B cell (primary cell): ENCODE results near the gene CDC42BPA. TPM values are rescaled to one million over a fixed set of nuclear protein-coding genes. Genes with fewer than 3 reads are reported as not detected.

Experiments used
- ATAC-seq: fragments of 200-7000 bp; cut with Tn5 transposase; one replicate; pipeline ENCODE4 v1.10.0; 2021; ENCODE audit warnings: low read depth, mild to moderate bottlenecking, moderate number of reproducible peaks, moderate library complexity
- CTCF ChIA-PET: fragments of 350-600 bp; sonication (Branson Sonifier 250); formaldehyde crosslinking; loops from one replicate; lab custom pipeline; 2021; ENCODE audit warnings: antibody characterized with exemption, inconsistent platforms; lab: Charles Lee
- POLR2A ChIA-PET: fragments of 350-600 bp; sonication (Branson Sonifier 250); formaldehyde crosslinking; loops from one replicate; lab custom pipeline; 2021; ENCODE audit warnings: antibody characterized with exemption; lab: Charles Lee
- DNase-seq: peaks from one replicate; pipeline ENCODE4 v3.0.0; 2013
- H2AFZ ChIP-seq: 2 replicates; pipeline ENCODE4 v1.6.1; 2012; ENCODE audit warnings: mild to moderate bottlenecking, low read depth, low read length; ENCODE audit not compliant: insufficient read depth, poor library complexity, severe bottlenecking
- H3K27ac ChIP-seq, 2 donors: 1 replicate in 1 of 2; 2 replicates in 1 of 2; pipeline ENCODE4 v1.5.1; 2012 to 2013; ENCODE audit warnings: low read length in 2 of 2, mild to moderate bottlenecking in 2 of 2, moderate library complexity in 1 of 2
- H3K27me3 ChIP-seq, 4 experiments: fragments of 200-600 bp in 1 of 4; sonication (generic) in 1 of 4; replicated peaks in 1 of 4; 1 replicate in 2 of 4; 2 replicates in 2 of 4; pipeline versions ENCODE4 v1.6.1 to v1.7.0; 2013 to 2016; ENCODE audit warnings: low read length in 3 of 4, mild to moderate bottlenecking in 2 of 4, mixed read lengths in 1 of 4, moderate library complexity in 1 of 4; ENCODE audit not compliant: insufficient read depth in 4 of 4, control insufficient read depth in 3 of 4; ENCODE audit errors: control extremely low read depth in 1 of 4
- H3K36me3 ChIP-seq, 2 experiments: replicated peaks in 1 of 2; 1 replicate in 1 of 2; 2 replicates in 1 of 2; pipeline versions ENCODE4 v1.6.1 to v1.7.1; 2013; ENCODE audit warnings: low read length in 1 of 2; ENCODE audit not compliant: insufficient read depth in 2 of 2, control insufficient read depth in 1 of 2; ENCODE audit errors: control extremely low read depth in 1 of 2, extremely low read depth in 1 of 2
- H3K4me1 ChIP-seq, 2 donors: fragments of 200-600 bp in 1 of 2; sonication (generic) in 1 of 2; 1 replicate in 1 of 2; 2 replicates in 1 of 2; pipeline versions ENCODE4 v1.5.1 to v1.6.1; 2013 to 2017; ENCODE audit warnings: low read length in 2 of 2; ENCODE audit not compliant: control insufficient read depth in 2 of 2, insufficient read depth in 2 of 2
- H3K4me2 ChIP-seq: replicated peaks from 2 replicates; pipeline ENCODE3; 2012; ENCODE audit warnings: mild to moderate bottlenecking, low read depth, low read length; ENCODE audit not compliant: poor library complexity, severe bottlenecking
- H3K4me3 ChIP-seq, 5 experiments: fragments of 200-600 bp in 1 of 5; sonication (generic) in 1 of 5; 1 replicate in 3 of 5; 2 replicates in 2 of 5; pipeline versions ENCODE4 v1.5.1 to v1.7.0; 2011 to 2016; ENCODE audit warnings: low read length in 4 of 5, mild to moderate bottlenecking in 4 of 5, low read depth in 2 of 5, control low read depth in 1 of 5, moderate library complexity in 1 of 5; ENCODE audit not compliant: insufficient read depth in 1 of 5; ENCODE audit errors: control extremely low read depth in 1 of 5, extremely low read depth in 1 of 5
- H3K79me2 ChIP-seq: fragments of 200-600 bp; sonication (generic); one replicate; pipeline ENCODE4 v1.6.0; 2016; ENCODE audit warnings: low read length; ENCODE audit not compliant: control insufficient read depth, insufficient read depth
- H3K9ac ChIP-seq: fragments of 200-600 bp; sonication (generic); 2 replicates; pipeline ENCODE4 v1.6.1; 2017; ENCODE audit warnings: mild to moderate bottlenecking, low read length, moderate library complexity
- H3K9me3 ChIP-seq, 3 donors: one replicate each; pipeline versions ENCODE4 v1.6.1 to v1.7.1; 2013; ENCODE audit warnings: low read length in 2 of 3; ENCODE audit not compliant: control insufficient read depth in 2 of 3, insufficient read depth in 1 of 3; ENCODE audit errors: control extremely low read depth in 1 of 3
- H4K20me1 ChIP-seq: 2 replicates; pipeline ENCODE4 v1.6.0; 2012; ENCODE audit warnings: mild to moderate bottlenecking, low read length; ENCODE audit not compliant: insufficient read depth, control insufficient read depth, poor library complexity, severe bottlenecking
- H3K27ac Mint-ChIP-seq: one replicate; pipeline ENCODE4 v1.8.0; 2021; ENCODE audit warnings: mixed read lengths
- H3K27me3 Mint-ChIP-seq: one replicate; pipeline ENCODE4 v1.8.0; 2021; ENCODE audit warnings: mixed read lengths
- H3K4me1 Mint-ChIP-seq: one replicate; pipeline ENCODE4 v1.8.0; 2021; ENCODE audit warnings: mixed read lengths
- H3K4me3 Mint-ChIP-seq: one replicate; pipeline ENCODE4 v1.8.0; 2021; ENCODE audit warnings: mixed read lengths
- H3K9me3 Mint-ChIP-seq: one replicate; pipeline ENCODE4 v1.8.0; 2022; ENCODE audit warnings: mixed read lengths; ENCODE audit not compliant: insufficient read depth
- CTCF ChIP-seq: fragments of 200-600 bp; IDR thresholded peaks from one replicate; pipeline ENCODE4 v1.8.0; 2022; ENCODE audit warnings: antibody characterized with exemption, mild to moderate bottlenecking
- EZH2 ChIP-seq: IDR thresholded peaks from 2 replicates; pipeline ENCODE4 v1.6.1; 2012; ENCODE audit warnings: borderline replicate concordance, low read depth, mild to moderate bottlenecking, moderate library complexity, low read length; ENCODE audit not compliant: insufficient read depth, poor library complexity, severe bottlenecking
- WGBS: methylation state at CpG from one replicate; pipeline ENCODE4 v1.1.5; 2013; ENCODE audit warnings: missing lambda C conversion rate; ENCODE audit not compliant: insufficient coverage; 5-methylcytosine and 5-hydroxymethylcytosine counted together
- intact Hi-C: fragments of 100-400 bp; cut with micrococcal nuclease; formaldehyde crosslinking; loops from one replicate; pipeline ENCODE4 v1.10.0; 2022
- polyA plus RNA-seq: library from polyadenylated mRNA; depleted of rRNA; stranded (reverse); fragments of >200 nt; gene quantifications from 2 replicates; pipeline ENCODE4 v1.2.3, GENCODE V29; 2012
- total RNA-seq, 2 donors: library from RNA; stranded (reverse); fragments of 120-200 nt in 1 of 2; gene quantifications; 1 replicate in 1 of 2; 2 replicates in 1 of 2; pipeline versions ENCODE4 v1.2.3 to v1.2.4, GENCODE V29; 2013 to 2022

CDC42BPA gene
- total and polyA plus RNA-seq, 2 donors (not counting 1 experiment from before 2014, with no cell fraction given) = 0.04 to 0.69 TPM

- Histone ChIP-seq H3K27ac (no peak overlapping the region), H2AFZ (no peak overlapping the region), H3K4me2 (no peak overlapping the region), H3K4me1 (no peaks in the 10 kb centered on the region), H3K9me3 (peaks cover 1 to 4% (median 2%) of the 10 kb centered on the region in 3 donors), H4K20me1 (no peaks in the 10 kb centered on the region), H3K9ac (no peak overlapping the region), H3K27me3 (no peaks in the 10 kb centered on the region), H3K4me3 (no peak overlapping the region), H3K79me2 (no peaks in the 10 kb centered on the region), H3K36me3 (no peaks in the 10 kb centered on the region)
- H3K9me3 Mint-ChIP-seq = peaks cover 2% of the 10 kb centered on the region
- POLR2A ChIA-PET = no interaction called here
- no peaks in the 10 kb centered on the region for H3K4me1 Mint-ChIP-seq
- TF ChIP-seq CTCF (no peak), EZH2 (no peak)
- H3K27me3 Mint-ChIP-seq = peaks cover 16% of the 10 kb centered on the region
- intact Hi-C loops = no loop called here
- no CpG with 5 or more reads among the region's 2 CpGs for WGBS
- DNase-seq (no peak), ATAC-seq (no peak)
- no peak overlapping the region for H3K4me3 Mint-ChIP-seq
- H3K27ac Mint-ChIP-seq = no peak overlapping the region
- CTCF ChIA-PET = no interaction called here
Observed at GRCh38 chr1:227086636-227087035, 231.7 kb downstream of the CDC42BPA start.

- H3K4me2 ChIP-seq = no peak overlapping the region
- no peak overlapping the region for H3K27ac ChIP-seq
- Mint-ChIP-seq H3K4me3 (no peak overlapping the region), H3K27me3 (peaks cover 19% of the 10 kb centered on the region), H3K4me1 (no peaks in the 10 kb centered on the region), H3K27ac (no peak overlapping the region), H3K9me3 (peaks cover 2% of the 10 kb centered on the region)
- WGBS = no CpG with 5 or more reads among the region's 4 CpGs
- H3K9me3 ChIP-seq = peaks cover 1 to 4% (median 2%) of the 10 kb centered on the region in 3 donors
- no peak for TF ChIP-seq CTCF
- no peak for TF ChIP-seq EZH2
- no peaks in the 10 kb centered on the region for H3K4me1 ChIP-seq
- intact Hi-C loops = no loop called here
- ChIA-PET POLR2A (no interaction called here), CTCF (no interaction called here)
- no peaks in the 10 kb centered on the region for H3K36me3 ChIP-seq
- ATAC-seq (no peak), DNase-seq (no peak)
- H3K27me3 ChIP-seq = no peaks in the 10 kb centered on the region
- no peaks in the 10 kb centered on the region for H3K79me2 ChIP-seq
- H3K4me3 ChIP-seq = no peak overlapping the region
- no peaks in the 10 kb centered on the region for H4K20me1 ChIP-seq
- no peak overlapping the region for H2AFZ ChIP-seq
- H3K9ac ChIP-seq = no peak overlapping the region
Observed at GRCh38 chr1:227082999-227083746, 235.1 kb downstream of the CDC42BPA start.
